ENCODE measurements around the gene KCNH1.

GRCh38 chr1:211089536-211089935 lies 44.4 kb downstream of the KCNH1 start:
- no peak for TF ChIP-seq ZNF2 (tag by site-specific recombination; IDR thresholded peaks at IDR 0.05)
- no peak for TF ChIP-seq ZEB2 (tag by site-specific recombination; IDR thresholded peaks at IDR 0.05)
- no peak for TF ChIP-seq KLF9 (tag by site-specific recombination; IDR thresholded peaks at IDR 0.05; ENCODE audit: low read depth)
- no peak for TF ChIP-seq KLF10 (tag by site-specific recombination; IDR thresholded peaks at IDR 0.05)
- TF ChIP-seq ATF2 (tag by site-specific recombination; IDR thresholded peaks at IDR 0.05; ENCODE audit: low read depth) = no peak
- no peak for TF ChIP-seq ZNF292 (tag by site-specific recombination; IDR thresholded peaks at IDR 0.05; ENCODE audit: borderline replicate concordance, low read depth)

Measured in HEK293 (cell line).